Osteocyte (in vitro differentiated cells): ENCODE results near the gene RASGRP2. TPM values are rescaled to one million over a fixed set of nuclear protein-coding genes. Genes with fewer than 3 reads are reported as not detected.

Experiments
- DNase-seq: peaks from one replicate; pipeline ENCODE4 v3.0.0; 2021; ENCODE audit warnings: mixed read lengths; ENCODE audit not compliant: unreplicated experiment; ENCODE audit errors: extremely low spot score
- H3K27ac Mint-ChIP-seq: one replicate; pipeline ENCODE4 v1.8.0; 2021; ENCODE audit warnings: mild to moderate bottlenecking, mixed read lengths; ENCODE audit not compliant: unreplicated experiment
- H3K27me3 Mint-ChIP-seq: one replicate; pipeline ENCODE4 v1.8.0; 2021; ENCODE audit warnings: mixed read lengths; ENCODE audit not compliant: unreplicated experiment
- H3K36me3 Mint-ChIP-seq: one replicate; pipeline ENCODE4 v1.8.0; 2021; ENCODE audit warnings: mixed read lengths; ENCODE audit not compliant: unreplicated experiment
- H3K4me1 Mint-ChIP-seq: one replicate; pipeline ENCODE4 v1.8.0; 2021; ENCODE audit warnings: mixed read lengths; ENCODE audit not compliant: unreplicated experiment
- H3K4me3 Mint-ChIP-seq: one replicate; pipeline ENCODE4 v1.8.0; 2021; ENCODE audit warnings: mild to moderate bottlenecking, moderate library complexity, mixed read lengths; ENCODE audit not compliant: unreplicated experiment
- H3K9me3 Mint-ChIP-seq: one replicate; pipeline ENCODE4 v1.8.0; 2021; ENCODE audit warnings: mixed read lengths; ENCODE audit not compliant: unreplicated experiment
- total RNA-seq: library from RNA; stranded (reverse); gene quantifications from 2 replicates; pipeline ENCODE4 v1.2.1, GENCODE V29; 2021
- TF ChIP-seq, protein P1 (sequence below): fragments of 200-600 bp; sonication (generic); IDR thresholded peaks from 2 replicates; pipeline ENCODE4 v1.5.0; 2021; ENCODE audit warnings: antibody characterized with exemption, mild to moderate bottlenecking, moderate library complexity

The RASGRP2 gene
- total RNA-seq, 1 donor from 2014 or later = 10.3 TPM

DNA sequence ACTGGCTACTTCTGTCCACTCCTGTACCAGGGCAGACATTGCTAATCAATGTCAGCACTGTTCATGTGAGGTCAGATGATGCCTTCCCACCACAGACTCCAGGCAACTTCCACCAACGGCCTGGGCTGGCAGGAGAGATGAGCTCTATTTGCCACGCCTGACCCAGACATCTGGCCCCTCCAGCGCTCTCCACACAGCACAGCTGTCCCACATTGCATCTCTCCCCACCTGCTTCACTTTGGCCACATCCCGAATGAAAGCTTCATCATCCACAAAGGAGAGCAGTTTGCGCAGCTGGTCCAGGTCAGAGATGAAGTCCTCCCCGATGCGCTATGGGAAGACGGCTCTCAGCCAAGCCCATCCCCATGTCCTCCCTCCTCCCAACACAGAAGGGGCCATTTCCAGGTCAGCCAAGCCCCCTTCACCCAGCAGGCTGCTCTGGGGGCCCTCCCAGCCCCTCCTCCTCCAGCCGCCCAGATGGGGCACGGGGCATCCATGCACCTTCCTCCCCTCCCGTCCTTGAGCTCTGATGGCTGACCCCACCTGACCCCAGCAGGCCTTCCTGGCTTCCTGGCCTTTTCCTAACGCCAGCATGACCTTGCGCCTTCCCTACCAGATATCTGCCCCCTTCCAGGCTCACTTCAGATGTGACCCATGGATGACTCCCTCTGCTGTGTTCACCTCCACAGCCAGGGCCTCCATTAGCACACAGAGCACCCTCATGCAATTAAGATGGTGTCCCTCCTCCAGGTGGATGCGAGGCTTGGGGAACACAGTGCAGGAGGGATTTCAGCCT, 8.4 kb upstream of the RASGRP2 start:
- no peak overlapping the region for H3K27ac Mint-ChIP-seq
- H3K4me1 Mint-ChIP-seq = peaks cover 21% of the 10 kb centered on the region
- DNase-seq = no peak
- H3K4me3 Mint-ChIP-seq = no peak overlapping the region
- TF ChIP-seq, protein P1, sequence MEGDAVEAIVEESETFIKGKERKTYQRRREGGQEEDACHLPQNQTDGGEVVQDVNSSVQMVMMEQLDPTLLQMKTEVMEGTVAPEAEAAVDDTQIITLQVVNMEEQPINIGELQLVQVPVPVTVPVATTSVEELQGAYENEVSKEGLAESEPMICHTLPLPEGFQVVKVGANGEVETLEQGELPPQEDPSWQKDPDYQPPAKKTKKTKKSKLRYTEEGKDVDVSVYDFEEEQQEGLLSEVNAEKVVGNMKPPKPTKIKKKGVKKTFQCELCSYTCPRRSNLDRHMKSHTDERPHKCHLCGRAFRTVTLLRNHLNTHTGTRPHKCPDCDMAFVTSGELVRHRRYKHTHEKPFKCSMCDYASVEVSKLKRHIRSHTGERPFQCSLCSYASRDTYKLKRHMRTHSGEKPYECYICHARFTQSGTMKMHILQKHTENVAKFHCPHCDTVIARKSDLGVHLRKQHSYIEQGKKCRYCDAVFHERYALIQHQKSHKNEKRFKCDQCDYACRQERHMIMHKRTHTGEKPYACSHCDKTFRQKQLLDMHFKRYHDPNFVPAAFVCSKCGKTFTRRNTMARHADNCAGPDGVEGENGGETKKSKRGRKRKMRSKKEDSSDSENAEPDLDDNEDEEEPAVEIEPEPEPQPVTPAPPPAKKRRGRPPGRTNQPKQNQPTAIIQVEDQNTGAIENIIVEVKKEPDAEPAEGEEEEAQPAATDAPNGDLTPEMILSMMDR = no peak
- H3K36me3 Mint-ChIP-seq = no peaks in the 10 kb centered on the region
- H3K9me3 Mint-ChIP-seq = no peaks in the 10 kb centered on the region
- no peaks in the 10 kb centered on the region for H3K27me3 Mint-ChIP-seq

DNA sequence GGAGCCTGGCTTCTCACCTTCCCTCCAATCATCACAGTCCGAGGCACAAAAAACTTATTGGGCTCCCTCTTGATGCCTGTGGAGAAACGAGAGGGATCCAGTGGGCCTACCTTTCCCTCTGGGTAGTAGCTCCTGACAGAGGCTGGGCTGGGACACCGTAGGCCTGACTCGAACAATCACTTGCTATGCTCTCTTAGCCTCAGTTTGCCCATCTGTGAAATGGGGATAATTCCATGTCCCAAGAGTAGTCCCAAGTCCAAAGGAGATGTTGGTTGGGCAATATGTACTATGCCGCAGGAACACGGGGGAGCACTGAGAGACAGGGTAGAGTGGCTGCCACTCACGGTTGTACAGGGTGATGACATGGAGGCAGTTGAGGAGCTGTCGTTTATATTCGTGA, 7.6 kb upstream of the RASGRP2 start:
- Mint-ChIP-seq H3K4me3 (no peak overlapping the region), H3K9me3 (no peaks in the 10 kb centered on the region), H3K4me1 (peaks cover 22% of the 10 kb centered on the region), H3K36me3 (no peaks in the 10 kb centered on the region), H3K27me3 (no peaks in the 10 kb centered on the region), H3K27ac (no peak overlapping the region)
- TF ChIP-seq, protein P1 = no peak
- DNase-seq = no peak

GRCh38 chr11:64751136-64751535, 7.2 kb upstream of the RASGRP2 start:
- H3K9me3 Mint-ChIP-seq = no peaks in the 10 kb centered on the region
- H3K36me3 Mint-ChIP-seq = no peaks in the 10 kb centered on the region
- peaks cover 22% of the 10 kb centered on the region for H3K4me1 Mint-ChIP-seq
- no peak for DNase-seq
- H3K27ac Mint-ChIP-seq = no peak overlapping the region
- H3K27me3 Mint-ChIP-seq = no peaks in the 10 kb centered on the region
- no peak overlapping the region for H3K4me3 Mint-ChIP-seq
- TF ChIP-seq, protein P1 = no peak

DNA sequence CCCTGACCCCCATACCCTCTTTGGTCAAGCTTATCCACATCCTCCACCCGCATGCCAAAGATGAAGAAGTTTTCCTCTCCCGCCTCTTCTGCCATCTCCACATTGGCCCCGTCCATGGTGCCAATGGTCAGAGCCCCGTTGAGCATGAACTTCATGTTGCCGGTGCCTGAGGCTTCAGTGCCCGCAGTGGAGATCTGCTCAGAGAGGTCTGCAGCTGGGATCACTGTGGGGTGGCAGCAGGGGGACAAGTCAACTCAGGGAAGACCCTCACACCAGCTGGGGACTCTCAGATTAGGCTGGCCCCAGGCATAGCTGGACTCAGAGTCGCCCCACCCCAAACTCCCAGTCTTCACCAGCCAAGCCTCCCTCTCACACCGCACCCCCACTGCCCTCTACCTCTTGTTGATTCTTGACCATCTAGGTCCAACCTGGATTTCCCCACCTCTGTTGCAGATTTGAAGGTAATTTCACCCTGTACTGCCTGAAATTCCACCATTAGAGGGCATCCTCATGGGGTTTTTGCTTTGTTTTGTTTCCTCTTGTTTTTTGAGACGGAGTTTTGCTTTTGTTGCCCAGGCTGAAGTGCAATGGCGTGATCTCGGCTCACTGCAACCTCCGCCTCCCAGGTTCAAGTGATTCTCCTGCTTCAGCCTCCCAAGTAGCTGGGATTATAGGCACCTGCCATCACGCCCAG, 6.6 kb upstream of the RASGRP2 start:
- Mint-ChIP-seq H3K27ac (no peak overlapping the region), H3K27me3 (no peaks in the 10 kb centered on the region), H3K4me1 (peaks cover 24% of the 10 kb centered on the region), H3K36me3 (no peaks in the 10 kb centered on the region), H3K9me3 (no peaks in the 10 kb centered on the region), H3K4me3 (no peak overlapping the region)
- TF ChIP-seq, protein P1 = no peak
- DNase-seq = no peak

DNA sequence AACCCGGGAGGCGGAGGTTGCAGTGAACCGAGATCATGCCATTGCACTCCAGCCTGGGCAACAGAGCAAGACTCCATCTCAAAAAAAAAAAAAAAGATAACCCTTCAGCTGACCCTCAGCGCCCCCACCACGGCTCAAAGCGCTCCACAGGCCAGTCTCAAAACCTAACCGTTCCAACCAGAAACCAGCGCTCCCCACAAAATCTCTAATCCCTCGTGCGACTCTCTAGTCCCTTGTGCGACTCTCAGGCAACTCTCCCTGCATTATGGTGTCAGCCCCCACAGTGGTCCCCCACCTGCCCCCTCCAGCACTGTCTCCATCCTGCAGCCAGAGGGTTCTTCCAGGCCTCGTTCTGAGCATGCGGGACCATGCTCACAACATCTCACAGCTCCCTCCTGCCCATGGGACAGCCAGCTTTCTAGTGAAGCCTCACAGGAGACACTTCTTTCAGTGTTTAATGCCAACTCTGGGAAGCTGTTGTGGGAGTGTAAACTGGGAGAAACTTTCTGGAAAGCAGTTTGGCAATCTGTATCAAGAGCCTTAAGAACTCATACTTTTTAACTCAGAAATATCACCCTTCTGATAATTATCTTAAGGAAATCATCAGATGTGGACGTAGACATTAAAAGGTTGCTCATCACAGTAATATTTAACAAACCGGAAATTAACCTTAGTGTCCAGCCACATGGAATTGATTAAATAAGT, 4.2 kb upstream of the RASGRP2 start:
- no peak for DNase-seq
- Mint-ChIP-seq H3K36me3 (no peaks in the 10 kb centered on the region), H3K4me3 (no peak overlapping the region)

More for the DNA sequence above, 4.2 kb upstream of the RASGRP2 start:
- Mint-ChIP-seq H3K9me3 (no peaks in the 10 kb centered on the region), H3K4me1 (peaks cover 37% of the 10 kb centered on the region), H3K27ac (peak overlapping the region; percentile 90), H3K27me3 (no peaks in the 10 kb centered on the region)
- TF ChIP-seq, protein P1 = no peak
